ENCODE measurements around the gene CDK6. TPM values are rescaled to one million over a fixed set of nuclear protein-coding genes. Genes with fewer than 3 reads are reported as not detected.

Gene CDK6
- total and polyA plus RNA-seq, 10 of the 15 experiments (the other 5 are each of a cell fraction or from before 2014, with no cell fraction given), result 8.0 to 118 (median 45.8) TPM

- TF ChIP-seq USF2 (IDR thresholded peaks at IDR 0.05; ENCODE audit: borderline replicate concordance, low read depth, low read length), result no peak
- no peak for TF ChIP-seq RELA (IDR thresholded peaks at IDR 0.05; ENCODE audit: borderline replicate concordance, partially characterized antibody)
- no peak for TF ChIP-seq MAX (IDR thresholded peaks at IDR 0.05; ENCODE audit: low read depth, low read length)
- no peak for TF ChIP-seq STAT1 (conservative IDR thresholded peaks at IDR 0.05)
- TF ChIP-seq POLR2AphosphoS2 (IDR thresholded peaks at IDR 0.05; ENCODE audit: low read depth, low read length), result no peak
- TF ChIP-seq, protein P1, sequence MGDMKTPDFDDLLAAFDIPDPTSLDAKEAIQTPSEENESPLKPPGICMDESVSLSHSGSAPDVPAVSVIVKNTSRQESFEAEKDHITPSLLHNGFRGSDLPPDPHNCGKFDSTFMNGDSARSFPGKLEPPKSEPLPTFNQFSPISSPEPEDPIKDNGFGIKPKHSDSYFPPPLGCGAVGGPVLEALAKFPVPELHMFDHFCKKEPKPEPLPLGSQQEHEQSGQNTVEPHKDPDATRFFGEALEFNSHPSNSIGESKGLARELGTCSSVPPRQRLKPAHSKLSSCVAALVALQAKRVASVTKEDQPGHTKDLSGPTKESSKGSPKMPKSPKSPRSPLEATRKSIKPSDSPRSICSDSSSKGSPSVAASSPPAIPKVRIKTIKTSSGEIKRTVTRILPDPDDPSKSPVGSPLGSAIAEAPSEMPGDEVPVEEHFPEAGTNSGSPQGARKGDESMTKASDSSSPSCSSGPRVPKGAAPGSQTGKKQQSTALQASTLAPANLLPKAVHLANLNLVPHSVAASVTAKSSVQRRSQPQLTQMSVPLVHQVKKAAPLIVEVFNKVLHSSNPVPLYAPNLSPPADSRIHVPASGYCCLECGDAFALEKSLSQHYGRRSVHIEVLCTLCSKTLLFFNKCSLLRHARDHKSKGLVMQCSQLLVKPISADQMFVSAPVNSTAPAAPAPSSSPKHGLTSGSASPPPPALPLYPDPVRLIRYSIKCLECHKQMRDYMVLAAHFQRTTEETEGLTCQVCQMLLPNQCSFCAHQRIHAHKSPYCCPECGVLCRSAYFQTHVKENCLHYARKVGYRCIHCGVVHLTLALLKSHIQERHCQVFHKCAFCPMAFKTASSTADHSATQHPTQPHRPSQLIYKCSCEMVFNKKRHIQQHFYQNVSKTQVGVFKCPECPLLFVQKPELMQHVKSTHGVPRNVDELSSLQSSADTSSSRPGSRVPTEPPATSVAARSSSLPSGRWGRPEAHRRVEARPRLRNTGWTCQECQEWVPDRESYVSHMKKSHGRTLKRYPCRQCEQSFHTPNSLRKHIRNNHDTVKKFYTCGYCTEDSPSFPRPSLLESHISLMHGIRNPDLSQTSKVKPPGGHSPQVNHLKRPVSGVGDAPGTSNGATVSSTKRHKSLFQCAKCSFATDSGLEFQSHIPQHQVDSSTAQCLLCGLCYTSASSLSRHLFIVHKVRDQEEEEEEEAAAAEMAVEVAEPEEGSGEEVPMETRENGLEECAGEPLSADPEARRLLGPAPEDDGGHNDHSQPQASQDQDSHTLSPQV (IDR thresholded peaks at IDR 0.05), result no peak
- TF ChIP-seq, protein P2, sequence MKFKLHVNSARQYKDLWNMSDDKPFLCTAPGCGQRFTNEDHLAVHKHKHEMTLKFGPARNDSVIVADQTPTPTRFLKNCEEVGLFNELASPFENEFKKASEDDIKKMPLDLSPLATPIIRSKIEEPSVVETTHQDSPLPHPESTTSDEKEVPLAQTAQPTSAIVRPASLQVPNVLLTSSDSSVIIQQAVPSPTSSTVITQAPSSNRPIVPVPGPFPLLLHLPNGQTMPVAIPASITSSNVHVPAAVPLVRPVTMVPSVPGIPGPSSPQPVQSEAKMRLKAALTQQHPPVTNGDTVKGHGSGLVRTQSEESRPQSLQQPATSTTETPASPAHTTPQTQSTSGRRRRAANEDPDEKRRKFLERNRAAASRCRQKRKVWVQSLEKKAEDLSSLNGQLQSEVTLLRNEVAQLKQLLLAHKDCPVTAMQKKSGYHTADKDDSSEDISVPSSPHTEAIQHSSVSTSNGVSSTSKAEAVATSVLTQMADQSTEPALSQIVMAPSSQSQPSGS (IDR thresholded peaks at IDR 0.05; ENCODE audit: low read length), result peak; percentile 95
- TF ChIP-seq, protein P3, sequence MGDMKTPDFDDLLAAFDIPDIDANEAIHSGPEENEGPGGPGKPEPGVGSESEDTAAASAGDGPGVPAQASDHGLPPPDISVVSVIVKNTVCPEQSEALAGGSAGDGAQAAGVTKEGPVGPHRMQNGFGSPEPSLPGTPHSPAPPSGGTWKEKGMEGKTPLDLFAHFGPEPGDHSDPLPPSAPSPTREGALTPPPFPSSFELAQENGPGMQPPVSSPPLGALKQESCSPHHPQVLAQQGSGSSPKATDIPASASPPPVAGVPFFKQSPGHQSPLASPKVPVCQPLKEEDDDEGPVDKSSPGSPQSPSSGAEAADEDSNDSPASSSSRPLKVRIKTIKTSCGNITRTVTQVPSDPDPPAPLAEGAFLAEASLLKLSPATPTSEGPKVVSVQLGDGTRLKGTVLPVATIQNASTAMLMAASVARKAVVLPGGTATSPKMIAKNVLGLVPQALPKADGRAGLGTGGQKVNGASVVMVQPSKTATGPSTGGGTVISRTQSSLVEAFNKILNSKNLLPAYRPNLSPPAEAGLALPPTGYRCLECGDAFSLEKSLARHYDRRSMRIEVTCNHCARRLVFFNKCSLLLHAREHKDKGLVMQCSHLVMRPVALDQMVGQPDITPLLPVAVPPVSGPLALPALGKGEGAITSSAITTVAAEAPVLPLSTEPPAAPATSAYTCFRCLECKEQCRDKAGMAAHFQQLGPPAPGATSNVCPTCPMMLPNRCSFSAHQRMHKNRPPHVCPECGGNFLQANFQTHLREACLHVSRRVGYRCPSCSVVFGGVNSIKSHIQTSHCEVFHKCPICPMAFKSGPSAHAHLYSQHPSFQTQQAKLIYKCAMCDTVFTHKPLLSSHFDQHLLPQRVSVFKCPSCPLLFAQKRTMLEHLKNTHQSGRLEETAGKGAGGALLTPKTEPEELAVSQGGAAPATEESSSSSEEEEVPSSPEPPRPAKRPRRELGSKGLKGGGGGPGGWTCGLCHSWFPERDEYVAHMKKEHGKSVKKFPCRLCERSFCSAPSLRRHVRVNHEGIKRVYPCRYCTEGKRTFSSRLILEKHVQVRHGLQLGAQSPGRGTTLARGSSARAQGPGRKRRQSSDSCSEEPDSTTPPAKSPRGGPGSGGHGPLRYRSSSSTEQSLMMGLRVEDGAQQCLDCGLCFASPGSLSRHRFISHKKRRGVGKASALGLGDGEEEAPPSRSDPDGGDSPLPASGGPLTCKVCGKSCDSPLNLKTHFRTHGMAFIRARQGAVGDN (IDR thresholded peaks at IDR 0.05), result no peak
- peak; percentile 52; the same call in 1 of the 2 replicates for TF ChIP-seq CREM (IDR thresholded peaks at IDR 0.05; ENCODE audit: low read depth)
- peak; percentile 98 for TF ChIP-seq ATF7 (IDR thresholded peaks at IDR 0.05; ENCODE audit: low read depth)
- TF ChIP-seq POLR2AphosphoS5 (IDR thresholded peaks at IDR 0.05; ENCODE audit: low read length), result no peak
- TF ChIP-seq GABPA (IDR thresholded peaks at IDR 0.05; ENCODE audit: low read depth), result no peak
- TF ChIP-seq USF1 (IDR thresholded peaks at IDR 0.05; ENCODE audit: borderline replicate concordance, extremely low read length, insufficient read depth, low read depth, low read length), result no peak
- no peak for TF ChIP-seq ATF3 (IDR thresholded peaks at IDR 0.05; ENCODE audit: borderline replicate concordance, extremely low read depth, low read depth, low read length)
- no peak for TF ChIP-seq GATAD2B (conservative IDR thresholded peaks at IDR 0.05; ENCODE audit: low read depth)
Observed at GRCh38 chr7:92731335-92732063, 104.9 kb downstream of the CDK6 start (continued).

All from GM12878 (cell line).